Small intestine (tissue), 7 donors: ENCODE measurements around the gene TNFRSF17. TPM values are rescaled to one million over a fixed set of nuclear protein-coding genes. Genes with fewer than 3 reads are reported as not detected.
A peak's percentile ranks its signal among the peaks of the same experiment; 100 is the strongest.
"Not testable (repeated sequence)": the region's sequence is repeated elsewhere in the genome, so short reads cannot be mapped to it uniquely, and the experiment has no call there.

Source experiments
- DNase-seq, 2 donors: peaks; one replicate each; pipeline versions ENCODE4 v3.0.0 to v3.0.0-alpha.2; 2013
- FAIRE-seq: peaks from 2 replicates; lab custom pipeline; 2012; peaks lifted over from hg19 to GRCh38; lab: Jason Lieb, UNC
- H3K27ac ChIP-seq, 3 donors: one replicate each; pipeline ENCODE4 v1.5.1; 2013; ENCODE audit warnings: low read length in 2 of 3, mild to moderate bottlenecking in 2 of 3, control low read depth in 1 of 3, inconsistent platforms in 1 of 3, low read depth in 1 of 3, moderate library complexity in 1 of 3
- H3K27me3 ChIP-seq, 3 donors: one replicate each; pipeline ENCODE4 v1.6.1; 2013; ENCODE audit warnings: low read length in 3 of 3, inconsistent platforms in 1 of 3; ENCODE audit not compliant: control insufficient read depth in 3 of 3, insufficient read depth in 3 of 3
- H3K36me3 ChIP-seq, 3 donors: one replicate each; pipeline ENCODE4 v1.6.1; 2013; ENCODE audit warnings: low read length in 3 of 3, inconsistent platforms in 1 of 3, low read depth in 1 of 3, mild to moderate bottlenecking in 1 of 3, moderate library complexity in 1 of 3; ENCODE audit not compliant: control insufficient read depth in 3 of 3, insufficient read depth in 2 of 3
- H3K4me1 ChIP-seq, 3 donors: one replicate each; pipeline ENCODE4 v1.6.1; 2013; ENCODE audit warnings: low read length in 2 of 3, inconsistent platforms in 1 of 3, low read depth in 1 of 3, mild to moderate bottlenecking in 1 of 3, moderate library complexity in 1 of 3; ENCODE audit not compliant: control insufficient read depth in 3 of 3, insufficient read depth in 2 of 3
- H3K4me3 ChIP-seq, 3 donors: one replicate each; pipeline ENCODE4 v1.5.1; 2013; ENCODE audit warnings: low read length in 3 of 3, control low read depth in 1 of 3, inconsistent platforms in 1 of 3, low read depth in 1 of 3, mild to moderate bottlenecking in 1 of 3, moderate library complexity in 1 of 3
- H3K9me3 ChIP-seq, 2 donors: one replicate each; pipeline ENCODE4 v1.6.1; 2013; ENCODE audit warnings: low read depth in 1 of 2, low read length in 1 of 2; ENCODE audit not compliant: control insufficient read depth in 2 of 2, insufficient read depth in 1 of 2
- WGBS, 3 donors: extraction: QIAGEN DNeasy Blood & Tissue Kit; methylation state at CpG; one replicate each; pipeline ENCODE4 v1.1.7; 2013; 5-methylcytosine and 5-hydroxymethylcytosine counted together
- polyA plus RNA-seq, 4 donors: library from polyadenylated mRNA; stranded (reverse) in 3 of 4; unstranded in 1 of 4; fragments of 200-250 nt in 3 of 4; fragments of 120-200 nt in 1 of 4; gene quantifications; one replicate each; pipeline versions ENCODE4 v1.2.1 to v1.2.3, GENCODE V29; 2013
- donor health status: healthy with polysubstance abuse.
- donor health status: control.
- donor health status: control.
- donor health status: Bipolar disorder and iron deficiency.
- donor health status: healthy.

Gene TNFRSF17
- polyA plus RNA-seq, 4 donors: 0.04 to 19.7 (median 1.8) TPM; not detected in 1

GRCh38 chr16:11962978-11963377 is 2.0 kb upstream of the TNFRSF17 start:
- not testable (repeated sequence) for H3K27ac ChIP-seq, H3K27me3 ChIP-seq, FAIRE-seq, DNase-seq, H3K4me1 ChIP-seq, H3K36me3 ChIP-seq, H3K4me3 ChIP-seq, H3K9me3 ChIP-seq
- 90 to 95% (median 91%) methylated on average over 11 of the region's 11 CpGs for WGBS, 3 donors

DNA sequence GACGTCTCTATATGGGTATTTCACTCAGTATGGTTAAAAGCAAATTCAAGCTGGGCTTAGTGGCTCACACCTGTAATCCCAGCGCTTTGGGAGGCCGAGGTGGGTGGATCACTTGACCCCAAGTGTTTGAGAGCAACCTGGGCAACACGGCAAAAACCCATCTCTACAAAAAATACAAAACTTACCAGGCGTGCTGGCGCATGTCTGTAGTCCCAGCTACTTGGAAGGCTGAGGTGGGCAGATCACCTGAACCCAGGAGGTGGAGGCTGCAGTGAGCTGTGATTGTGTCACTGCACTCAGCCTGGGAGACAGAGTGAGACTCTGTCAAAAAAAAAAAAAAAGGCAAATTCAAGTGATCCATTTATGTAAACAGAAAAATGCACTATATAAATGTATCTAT is 1.3 kb upstream of the TNFRSF17 start:
- no peaks in the 10 kb centered on the region for H3K36me3 ChIP-seq
- H3K4me1 ChIP-seq: no peaks in the 10 kb centered on the region
- H3K27ac ChIP-seq: no peak overlapping the region
- no peak for FAIRE-seq
- 89 to 94% (median 91%) methylated on average over 6 of the region's 6 CpGs for WGBS, 3 donors
- H3K4me3 ChIP-seq: no peak overlapping the region
- DNase-seq: no peak
- no peaks in the 10 kb centered on the region for H3K9me3 ChIP-seq
- no peaks in the 10 kb centered on the region for H3K27me3 ChIP-seq

GRCh38 chr16:11966173-11966572 is 1.2 kb downstream of the TNFRSF17 start:
- 82 to 84% (median 83%) methylated on average over 7 of the region's 7 CpGs for WGBS, 3 donors
- DNase-seq: no peak
- H3K9me3 ChIP-seq: no peaks in the 10 kb centered on the region
- FAIRE-seq: no peak
- no peak overlapping the region for H3K27ac ChIP-seq
- no peaks in the 10 kb centered on the region for H3K36me3 ChIP-seq
- H3K4me3 ChIP-seq: no peak overlapping the region
- no peaks in the 10 kb centered on the region for H3K27me3 ChIP-seq
- H3K4me1 ChIP-seq: no peaks in the 10 kb centered on the region

DNA sequence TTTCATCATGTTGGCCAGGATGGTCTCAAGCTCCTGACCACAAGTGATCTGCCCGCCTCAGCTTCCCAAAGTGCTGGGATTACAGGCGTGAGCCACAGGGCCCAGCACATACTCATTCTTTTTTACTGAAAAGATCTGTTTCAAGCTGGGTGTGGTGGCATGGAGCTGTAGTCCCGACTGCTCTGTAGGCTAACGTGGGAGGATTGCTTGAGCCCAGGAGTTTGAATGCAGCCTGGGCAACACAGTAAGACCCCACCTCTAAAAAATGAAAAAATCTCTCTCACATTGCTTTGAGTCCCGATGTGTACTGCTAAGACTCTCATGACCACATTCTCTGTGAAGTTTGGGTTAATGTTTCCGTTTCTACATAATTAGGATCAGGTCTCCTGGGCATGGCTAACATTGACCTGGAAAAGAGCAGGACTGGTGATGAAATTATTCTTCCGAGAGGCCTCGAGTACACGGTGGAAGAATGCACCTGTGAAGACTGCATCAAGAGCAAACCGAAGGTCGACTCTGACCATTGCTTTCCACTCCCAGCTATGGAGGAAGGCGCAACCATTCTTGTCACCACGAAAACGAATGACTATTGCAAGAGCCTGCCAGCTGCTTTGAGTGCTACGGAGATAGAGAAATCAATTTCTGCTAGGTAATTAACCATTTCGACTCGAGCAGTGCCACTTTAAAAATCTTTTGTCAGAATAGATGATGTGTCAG is 2.3 kb downstream of the TNFRSF17 start:
- Histone ChIP-seq H3K27ac (no peak overlapping the region), H3K9me3 (no peaks in the 10 kb centered on the region), H3K27me3 (no peaks in the 10 kb centered on the region), H3K4me1 (no peaks in the 10 kb centered on the region), H3K4me3 (no peak overlapping the region), H3K36me3 (peaks cover 0 to 2% (median 0%) of the 10 kb centered on the region in 3 donors)
- FAIRE-seq (no peak), DNase-seq (no peak)
- WGBS, 3 donors: 77 to 87% (median 78%) methylated on average over 17 of the region's 17 CpGs

DNA sequence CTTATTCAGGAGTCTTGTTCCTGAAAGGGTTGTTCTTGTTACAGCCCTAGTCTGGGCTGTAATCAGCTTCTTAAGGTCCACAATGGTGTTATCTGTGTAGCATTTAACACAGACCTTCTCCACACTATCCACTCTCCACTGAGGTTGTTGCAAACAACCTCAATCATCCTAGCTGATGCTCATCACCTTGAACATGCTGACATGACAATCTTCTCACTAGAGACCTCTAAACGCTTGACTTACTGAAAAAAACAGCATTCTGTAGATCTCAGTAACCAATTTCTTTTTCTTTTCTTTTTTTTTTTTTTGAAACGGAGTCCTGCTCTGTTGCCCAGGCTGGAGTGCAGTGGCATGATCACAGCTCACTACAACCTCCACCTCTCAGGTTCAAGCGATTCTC is 3.6 kb downstream of the TNFRSF17 start:
- Histone ChIP-seq H3K27ac (no peak overlapping the region), H3K4me1 (no peaks in the 10 kb centered on the region), H3K4me3 (no peak overlapping the region), H3K9me3 (no peaks in the 10 kb centered on the region), H3K36me3 (peaks cover 0 to 2% (median 0%) of the 10 kb centered on the region in 3 donors), H3K27me3 (no peaks in the 10 kb centered on the region)
- FAIRE-seq (no peak), DNase-seq (no peak)
- 88 to 93% (median 93%) methylated on average over 3 of the region's 3 CpGs for WGBS, 3 donors

- 93 to 96% (median 94%) methylated on average over 5 of the region's 5 CpGs for WGBS, 3 donors
- not testable (repeated sequence) for FAIRE-seq, H3K27me3 ChIP-seq, H3K36me3 ChIP-seq, H3K4me3 ChIP-seq, H3K4me1 ChIP-seq, DNase-seq, H3K9me3 ChIP-seq, H3K27ac ChIP-seq
These were observed 5.3 kb downstream of the TNFRSF17 start for GRCh38 chr16:11970292-11970691.

DNA sequence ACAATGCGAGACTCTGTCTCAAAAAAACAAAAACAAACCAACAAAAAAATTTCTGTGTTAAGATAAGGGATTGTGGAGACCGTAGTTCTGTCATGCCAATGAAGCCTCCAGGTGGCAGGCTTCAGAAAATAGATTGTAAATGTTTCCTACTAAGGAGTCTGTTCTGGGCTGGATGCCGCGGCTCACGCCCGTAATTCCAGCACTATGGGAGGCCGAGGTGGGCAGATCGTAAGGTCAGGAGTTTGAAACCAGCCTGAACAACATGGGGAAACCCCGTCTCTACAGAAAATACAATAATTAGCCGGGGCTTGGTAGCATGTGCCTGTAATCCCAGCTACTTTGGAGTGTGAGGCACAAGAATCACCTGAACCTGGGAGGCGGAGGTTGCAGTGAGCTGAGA is 7.1 kb downstream of the TNFRSF17 start:
- Histone ChIP-seq H3K36me3 (peaks cover 0 to 2% (median 0%) of the 10 kb centered on the region in 3 donors), H3K27me3 (no peaks in the 10 kb centered on the region), H3K9me3 (no peaks in the 10 kb centered on the region), H3K4me3 (no peak overlapping the region), H3K4me1 (no peaks in the 10 kb centered on the region), H3K27ac (no peak overlapping the region)
- FAIRE-seq (no peak), DNase-seq (peak; percentile 4 to 8)
- WGBS, 3 donors: 56 to 86% (median 66%) methylated on average over 11 of the region's 11 CpGs

DNA sequence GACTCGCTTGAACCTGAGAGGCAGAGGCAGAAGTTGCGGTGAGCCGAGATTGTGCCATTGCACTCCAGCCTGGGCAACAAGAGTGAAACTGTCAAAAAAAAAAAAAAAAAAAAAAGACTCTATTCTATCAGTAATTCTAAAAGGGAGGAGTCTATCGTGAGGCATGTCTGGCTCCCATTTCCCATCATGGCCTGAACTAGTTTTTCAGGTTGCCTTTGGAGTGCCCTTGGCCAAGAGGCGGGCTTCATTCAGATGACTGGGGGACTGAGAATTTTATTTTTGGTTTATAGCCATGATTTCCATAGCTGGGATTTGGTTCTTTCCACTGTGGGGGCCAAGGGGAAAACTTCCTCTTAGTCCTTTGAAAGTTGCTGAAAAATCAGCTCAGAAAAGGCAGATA is 8.1 kb downstream of the TNFRSF17 start:
- 81 to 91% (median 83%) methylated on average over 5 of the region's 5 CpGs for WGBS, 3 donors
- no peak for DNase-seq
- no peak for FAIRE-seq
- no peaks in the 10 kb centered on the region for H3K27me3 ChIP-seq
- no peak overlapping the region for H3K27ac ChIP-seq
- peaks cover 0 to 2% (median 0%) of the 10 kb centered on the region in 3 donors for H3K36me3 ChIP-seq
- H3K9me3 ChIP-seq: no peaks in the 10 kb centered on the region
- H3K4me3 ChIP-seq: no peak overlapping the region
- H3K4me1 ChIP-seq: no peaks in the 10 kb centered on the region
